ENCODE measurements around the gene PPP4R2. TPM values are rescaled to one million over a fixed set of nuclear protein-coding genes. Genes with fewer than 3 reads are reported as not detected.

The PPP4R2 gene, protein sequence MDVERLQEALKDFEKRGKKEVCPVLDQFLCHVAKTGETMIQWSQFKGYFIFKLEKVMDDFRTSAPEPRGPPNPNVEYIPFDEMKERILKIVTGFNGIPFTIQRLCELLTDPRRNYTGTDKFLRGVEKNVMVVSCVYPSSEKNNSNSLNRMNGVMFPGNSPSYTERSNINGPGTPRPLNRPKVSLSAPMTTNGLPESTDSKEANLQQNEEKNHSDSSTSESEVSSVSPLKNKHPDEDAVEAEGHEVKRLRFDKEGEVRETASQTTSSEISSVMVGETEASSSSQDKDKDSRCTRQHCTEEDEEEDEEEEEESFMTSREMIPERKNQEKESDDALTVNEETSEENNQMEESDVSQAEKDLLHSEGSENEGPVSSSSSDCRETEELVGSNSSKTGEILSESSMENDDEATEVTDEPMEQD
- total RNA-seq (10 to 100 TPM; 57.5 to 95.1 (median 81.6) TPM), polyA plus RNA-seq (10 to 100 TPM; 19.2 to 20.5 TPM)
- long read RNA-seq, donor 1, full-length matches to known transcripts: 8 of 16 reads
- long read RNA-seq, donor 1, partial matches to known transcripts: 6 of 16 reads
- long read RNA-seq, donor 1, other reads (novel, unspliced or antisense): 2 of 16 reads
- long read RNA-seq, donor 2, full-length matches to known transcripts: 44 of 61 reads
- long read RNA-seq, donor 2, partial matches to known transcripts: 17 of 61 reads
- long read RNA-seq, donor 2, other reads (novel, unspliced or antisense): 0 of 61 reads
- long read RNA-seq, donor 3, full-length matches to known transcripts: 108 of 137 reads
- long read RNA-seq, donor 3, partial matches to known transcripts: 16 of 137 reads
- long read RNA-seq, donor 3, other reads (novel, unspliced or antisense): 13 of 137 reads

DNA sequence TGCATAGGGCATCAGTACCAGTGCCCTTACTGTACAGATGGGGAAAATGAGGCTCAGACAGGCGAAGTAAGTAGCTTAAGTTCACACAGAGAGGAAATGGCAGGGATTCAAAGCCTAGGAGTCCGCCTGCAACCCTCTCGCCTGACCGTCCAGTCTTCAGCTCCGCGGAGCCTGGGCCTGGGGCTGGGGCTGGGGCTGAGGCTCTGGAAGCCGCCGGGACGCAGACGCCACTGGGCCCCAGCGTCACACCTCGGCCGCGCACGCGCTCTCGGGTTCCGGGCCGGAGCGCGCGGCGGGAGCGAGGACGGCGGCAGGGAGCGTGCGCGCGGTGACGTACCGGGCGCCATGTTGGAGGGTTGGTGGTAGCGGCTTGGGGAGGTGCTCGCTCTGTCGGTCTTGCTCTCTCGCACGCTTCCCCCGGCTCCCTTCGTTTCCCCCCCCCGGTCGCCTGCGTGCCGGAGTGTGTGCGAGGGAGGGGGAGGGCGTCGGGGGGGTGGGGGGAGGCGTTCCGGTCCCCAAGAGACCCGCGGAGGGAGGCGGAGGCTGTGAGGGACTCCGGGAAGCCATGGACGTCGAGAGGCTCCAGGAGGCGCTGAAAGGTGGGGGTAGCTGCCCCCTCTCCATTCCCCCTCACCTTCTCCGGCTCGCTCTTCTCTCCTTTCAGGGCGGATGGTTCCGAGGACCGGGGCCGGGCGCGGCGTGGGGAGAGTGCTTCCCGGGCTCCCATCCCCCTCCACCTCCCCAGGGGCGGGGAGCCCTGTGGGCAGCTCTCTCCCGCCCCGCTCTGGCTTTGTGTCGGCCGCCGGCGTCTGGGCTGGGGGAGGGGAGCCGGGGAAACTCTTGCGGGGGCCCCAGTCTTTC, at the start of gene PPP4R2:
Gene PPP4R2, plus strand, starts transcription at position 339 of the 861 bp plus-strand sequence. Its CDS starts 227 bp downstream, at position 566.
- H3K36me3 ChIP-seq: no peaks in the 10 kb centered on the region
- intact Hi-C loops (cut with DNase I): loop anchor here in 1 of 4 donors (10.0 kb wide), 1 partner anchor 58 kb away; no protein-coding TSS in a partner anchor
- no peaks in the 10 kb centered on the region for H3K27me3 ChIP-seq
- H3K4me1 ChIP-seq (ENCODE audit: insufficient read depth): peaks cover 5% of the 10 kb centered on the region
- H3K4me3 ChIP-seq: peak within 1 kb of the TSS; percentile 74
- DNase-seq: peak; percentile 86 to 94 (median 89)
- H3K9me3 ChIP-seq: no peaks in the 10 kb centered on the region
- TF ChIP-seq, protein P1, sequence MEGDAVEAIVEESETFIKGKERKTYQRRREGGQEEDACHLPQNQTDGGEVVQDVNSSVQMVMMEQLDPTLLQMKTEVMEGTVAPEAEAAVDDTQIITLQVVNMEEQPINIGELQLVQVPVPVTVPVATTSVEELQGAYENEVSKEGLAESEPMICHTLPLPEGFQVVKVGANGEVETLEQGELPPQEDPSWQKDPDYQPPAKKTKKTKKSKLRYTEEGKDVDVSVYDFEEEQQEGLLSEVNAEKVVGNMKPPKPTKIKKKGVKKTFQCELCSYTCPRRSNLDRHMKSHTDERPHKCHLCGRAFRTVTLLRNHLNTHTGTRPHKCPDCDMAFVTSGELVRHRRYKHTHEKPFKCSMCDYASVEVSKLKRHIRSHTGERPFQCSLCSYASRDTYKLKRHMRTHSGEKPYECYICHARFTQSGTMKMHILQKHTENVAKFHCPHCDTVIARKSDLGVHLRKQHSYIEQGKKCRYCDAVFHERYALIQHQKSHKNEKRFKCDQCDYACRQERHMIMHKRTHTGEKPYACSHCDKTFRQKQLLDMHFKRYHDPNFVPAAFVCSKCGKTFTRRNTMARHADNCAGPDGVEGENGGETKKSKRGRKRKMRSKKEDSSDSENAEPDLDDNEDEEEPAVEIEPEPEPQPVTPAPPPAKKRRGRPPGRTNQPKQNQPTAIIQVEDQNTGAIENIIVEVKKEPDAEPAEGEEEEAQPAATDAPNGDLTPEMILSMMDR (IDR thresholded peaks at IDR 0.05): no peak
- peak; percentile 95 for TF ChIP-seq POLR2A (IDR thresholded peaks at IDR 0.05)
- peak within 1 kb of the TSS; percentile 89 to 90 for H3K27ac ChIP-seq
- WGBS, 3 donors: 1 to 2% (median 1%) methylated on average over 35 to 75 of the region's 75 CpGs

DNA sequence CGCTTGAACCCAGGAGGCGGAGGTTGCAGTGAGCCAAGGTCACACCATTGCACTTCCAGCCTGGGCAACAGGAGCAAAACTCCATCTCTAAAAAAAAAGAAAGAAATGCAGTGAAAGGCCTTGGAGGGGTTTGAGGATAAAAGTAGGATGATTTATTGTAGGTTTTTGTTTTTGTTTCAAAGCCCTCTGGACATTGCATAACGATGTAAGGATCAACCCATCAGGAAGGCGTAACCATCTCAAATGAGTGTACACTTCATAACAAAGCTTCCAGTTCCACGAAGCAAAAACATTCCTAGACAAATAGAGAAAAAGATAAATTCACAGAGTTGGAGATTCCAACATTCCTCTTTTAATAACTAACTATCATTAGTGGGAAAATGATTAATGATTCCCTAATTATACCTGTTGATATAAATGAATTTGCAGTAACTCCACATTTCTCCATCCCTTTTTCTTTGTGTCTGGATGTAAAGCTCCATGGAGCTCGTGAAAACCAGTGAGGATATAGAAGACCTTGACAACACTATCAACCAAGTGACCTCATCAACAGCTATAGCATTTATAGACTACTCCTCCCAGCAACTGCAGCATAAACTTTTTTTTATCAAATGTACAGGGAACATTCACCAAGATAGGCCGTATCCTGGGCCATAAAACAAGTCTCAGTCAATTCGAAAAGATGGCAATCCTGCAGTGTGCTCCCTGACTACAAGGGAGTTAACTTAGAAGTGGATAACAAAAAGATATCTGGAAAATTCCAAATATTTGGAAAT, 48.7 kb upstream of the PPP4R2 start:
- Histone ChIP-seq H3K4me3 (no peak overlapping the region), H3K27me3 (no peaks in the 10 kb centered on the region), H3K36me3 (no peaks in the 10 kb centered on the region), H3K9me3 (no peaks in the 10 kb centered on the region), H3K27ac (no peak overlapping the region), H3K4me1 (ENCODE audit: insufficient read depth) (peaks cover 6% of the 10 kb centered on the region)
- 22 to 30% (median 26%) methylated on average over 8 of the region's 8 CpGs for WGBS, 3 donors
- intact Hi-C loops (cut with DNase I): loop anchor here in 1 of 4 donors (10.0 kb wide), 1 partner anchor 127 kb away; no protein-coding TSS in a partner anchor
- no peak for DNase-seq
- no peak for TF ChIP-seq EP300 (IDR thresholded peaks at IDR 0.05)
- TF ChIP-seq POLR2A (IDR thresholded peaks at IDR 0.05): no peak
- TF ChIP-seq, protein P1 (IDR thresholded peaks at IDR 0.05): no peak

DNA sequence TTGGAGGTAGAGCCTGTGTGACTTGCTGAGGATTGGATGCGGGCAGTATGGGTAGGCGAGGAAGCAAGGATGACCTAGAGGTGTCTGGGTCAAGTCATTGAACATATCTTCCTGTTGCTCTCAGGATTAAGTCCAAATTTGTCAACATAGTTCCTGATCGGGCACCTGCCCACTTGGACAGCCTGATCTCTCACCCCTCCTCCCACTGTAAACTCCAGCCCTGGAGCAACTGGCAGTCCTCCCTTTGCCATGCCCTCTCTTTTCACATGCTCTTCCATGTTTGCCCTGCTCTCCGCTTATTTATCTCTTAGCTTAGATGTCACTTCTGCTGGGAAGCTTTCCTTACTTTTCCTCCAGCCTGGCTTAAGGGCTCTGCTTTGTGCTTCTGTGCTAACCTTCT, 47.6 kb upstream of the PPP4R2 start:
- intact Hi-C loops (cut with DNase I): loop anchor here in 1 of 4 donors (10.0 kb wide), 1 partner anchor 126 kb away; no protein-coding TSS in a partner anchor
- WGBS, 3 donors: 94 to 98% (median 96%) methylated on average over 4 of the region's 4 CpGs
- no peaks in the 10 kb centered on the region for H3K27me3 ChIP-seq

More for the DNA sequence above, 47.6 kb upstream of the PPP4R2 start:
- no peaks in the 10 kb centered on the region for H3K36me3 ChIP-seq
- H3K4me3 ChIP-seq: no peak overlapping the region
- peaks cover 6% of the 10 kb centered on the region for H3K4me1 ChIP-seq (ENCODE audit: insufficient read depth)
- TF ChIP-seq, protein P1 (IDR thresholded peaks at IDR 0.05): no peak
- TF ChIP-seq POLR2A (IDR thresholded peaks at IDR 0.05) (no peak), EP300 (IDR thresholded peaks at IDR 0.05) (no peak)
- H3K27ac ChIP-seq: no peak overlapping the region
- DNase-seq: no peak
- no peaks in the 10 kb centered on the region for H3K9me3 ChIP-seq
